SIG-M5 treated with dmso at 0.1 percent for 504 hours (cell line): ENCODE data around the gene BTG3.

Experiments
- DNase-seq: peaks from one replicate; lab custom pipeline; 2025; ENCODE audit not compliant: unreplicated experiment; lab: John Stamatoyannopoulos, UW

The BTG3 gene

DNA sequence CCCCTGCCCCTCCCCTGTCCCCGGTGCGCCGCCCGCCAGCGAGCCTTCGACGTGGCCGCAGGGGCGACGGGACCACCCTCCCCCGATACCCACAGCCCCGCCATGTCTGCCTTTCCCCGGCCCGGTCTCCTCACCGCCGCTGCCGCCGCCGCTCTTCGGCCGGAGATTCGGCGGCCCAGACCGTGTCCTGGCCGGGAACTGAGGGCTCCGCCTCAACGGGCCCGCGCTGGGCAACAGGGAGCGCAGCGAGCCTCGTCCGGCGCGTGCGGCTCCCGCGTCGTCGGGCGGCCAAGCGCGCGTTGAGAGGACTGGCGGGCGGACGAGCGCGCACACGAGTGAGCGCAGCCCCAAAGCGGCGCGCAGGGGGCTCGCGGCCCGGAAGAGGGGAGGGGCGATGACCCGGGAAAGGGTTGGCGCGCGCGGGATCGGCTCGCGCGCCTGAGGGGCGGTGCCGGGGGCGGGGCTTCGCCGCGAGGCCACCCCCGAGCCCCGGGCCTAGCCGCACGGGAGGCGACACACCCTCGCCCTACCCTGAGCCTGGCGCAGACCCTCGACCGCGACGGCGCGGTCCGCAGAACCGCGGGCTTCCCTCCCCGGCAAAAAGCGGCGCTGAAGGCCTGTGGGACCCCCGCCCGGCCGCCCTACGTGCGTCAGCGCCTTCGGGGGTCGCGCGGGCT is at the start of gene BTG3:
BTG3 (minus strand) TSS at position 337 of the 677 bp plus-strand sequence. CDS start 3,757 bp downstream, outside the sequence.
- peak; percentile 74 for DNase-seq

DNA sequence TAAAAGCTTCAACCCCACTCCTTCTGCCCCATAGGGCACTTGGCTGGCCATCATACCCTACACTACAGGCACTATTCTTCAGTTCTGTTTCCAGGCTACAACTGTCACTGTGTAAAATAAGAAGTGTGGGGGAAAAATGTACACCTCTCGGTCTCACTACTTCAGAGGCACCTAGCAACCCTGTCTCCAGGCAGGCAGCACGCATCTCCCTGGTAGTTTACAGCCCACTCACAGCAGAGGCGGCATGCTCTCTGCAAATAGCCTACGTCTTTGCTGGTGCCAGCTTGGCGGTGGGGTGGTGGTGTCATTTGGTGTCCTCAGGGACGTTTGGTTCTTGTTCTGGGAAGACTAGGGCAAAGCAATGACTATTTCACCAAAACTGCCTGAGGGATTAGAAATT is 48.2 kb upstream of the BTG3 start:
- DNase-seq = no peak

DNA sequence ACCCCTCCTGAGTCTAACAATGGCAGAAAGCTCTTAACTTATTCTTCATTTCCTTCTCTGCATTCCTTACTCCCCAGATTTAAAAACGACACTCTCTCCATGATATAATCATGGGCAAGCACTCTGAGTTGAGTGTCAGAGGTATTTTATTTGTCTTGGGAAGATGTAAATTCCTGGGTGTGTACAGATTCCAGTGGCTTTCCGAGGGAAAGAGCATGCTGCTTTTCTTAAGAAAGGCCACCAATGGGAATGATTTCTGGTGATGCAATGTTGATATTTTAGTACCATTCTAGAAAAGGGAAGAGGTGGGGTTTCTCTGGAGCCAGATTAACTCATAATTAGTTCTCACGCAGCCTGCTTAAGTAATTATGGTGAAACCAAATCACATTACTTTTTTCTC is 47.8 kb upstream of the BTG3 start:
- peak; percentile 71 for DNase-seq

DNA sequence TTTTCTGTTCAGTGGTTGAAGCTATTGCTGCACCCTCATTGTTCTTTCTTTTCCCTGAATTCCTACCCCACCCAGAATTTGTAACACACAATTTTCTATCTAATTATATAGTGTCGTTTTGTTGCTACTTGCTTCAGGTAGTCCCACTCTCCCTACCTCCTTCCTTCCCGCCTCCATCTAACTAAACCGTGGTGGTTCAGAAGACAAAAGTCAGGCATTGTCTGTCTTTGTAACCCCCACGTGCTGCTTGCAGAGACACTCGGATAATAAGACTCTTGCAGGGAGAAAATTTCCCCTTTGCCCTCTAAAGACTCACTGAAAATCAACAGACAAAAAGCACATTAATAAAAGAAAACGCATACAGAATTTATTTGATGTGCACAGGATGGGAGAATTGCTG is 46.2 kb upstream of the BTG3 start:
- DNase-seq = no peak

DNA sequence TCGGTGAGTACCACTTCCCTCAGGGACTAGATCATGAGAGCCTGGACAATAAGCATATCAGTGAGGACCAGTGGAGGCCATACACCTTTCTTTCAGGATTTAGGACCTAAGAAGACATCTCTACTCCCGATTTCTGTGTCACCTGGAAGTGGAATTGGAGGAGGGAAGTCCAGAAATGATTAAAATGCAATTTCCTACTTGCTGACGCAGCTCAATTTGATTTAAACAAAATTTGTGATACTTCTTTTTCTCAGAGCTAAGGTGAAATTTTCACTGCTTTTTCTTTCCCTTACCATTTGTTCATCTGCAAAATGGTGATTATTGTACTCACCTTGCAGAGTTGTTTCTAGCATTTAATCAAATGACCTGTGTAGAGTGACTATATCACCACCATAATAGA is 38.8 kb upstream of the BTG3 start:
- no peak for DNase-seq

- DNase-seq = no peak
Observed at GRCh38 chr21:17650292-17650691, 37.6 kb upstream of the BTG3 start.

- no peak for DNase-seq
Observed at GRCh38 chr21:17646790-17647189, 34.1 kb upstream of the BTG3 start.

- no peak for DNase-seq
Observed at GRCh38 chr21:17644186-17644585, 31.5 kb upstream of the BTG3 start.

- DNase-seq = no peak
Observed at GRCh38 chr21:17640821-17641220, 28.1 kb upstream of the BTG3 start.

GRCh38 chr21:17636711-17637110 is 24.0 kb upstream of the BTG3 start:
- no peak for DNase-seq

GRCh38 chr21:17631195-17631594 is 18.5 kb upstream of the BTG3 start:
- no peak for DNase-seq

DNA sequence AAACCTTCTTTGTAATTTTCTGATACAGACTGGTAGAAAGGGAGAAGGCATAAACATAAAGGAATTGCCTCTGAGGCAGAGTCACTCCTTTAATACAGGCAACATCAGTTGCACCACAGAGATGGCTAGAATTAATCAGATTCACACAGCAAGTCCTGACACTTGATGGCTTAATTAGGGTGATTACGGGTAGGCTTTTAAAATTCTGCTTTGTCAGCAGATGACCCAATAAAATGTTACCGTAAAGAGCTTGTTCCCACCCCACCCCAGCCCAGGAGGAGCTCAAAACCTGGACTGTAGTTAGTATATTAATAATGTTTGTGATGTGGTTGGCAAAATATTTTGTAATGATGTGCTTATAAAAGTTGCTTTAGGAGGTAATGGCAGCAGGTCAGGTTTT is 9.3 kb upstream of the BTG3 start:
- DNase-seq = no peak

GRCh38 chr21:17616831-17617230 is 4.1 kb upstream of the BTG3 start:
- DNase-seq = no peak

- DNase-seq = peak; percentile 48
Observed at GRCh38 chr21:17613242-17613676, 558 bp upstream of the BTG3 start.

DNA sequence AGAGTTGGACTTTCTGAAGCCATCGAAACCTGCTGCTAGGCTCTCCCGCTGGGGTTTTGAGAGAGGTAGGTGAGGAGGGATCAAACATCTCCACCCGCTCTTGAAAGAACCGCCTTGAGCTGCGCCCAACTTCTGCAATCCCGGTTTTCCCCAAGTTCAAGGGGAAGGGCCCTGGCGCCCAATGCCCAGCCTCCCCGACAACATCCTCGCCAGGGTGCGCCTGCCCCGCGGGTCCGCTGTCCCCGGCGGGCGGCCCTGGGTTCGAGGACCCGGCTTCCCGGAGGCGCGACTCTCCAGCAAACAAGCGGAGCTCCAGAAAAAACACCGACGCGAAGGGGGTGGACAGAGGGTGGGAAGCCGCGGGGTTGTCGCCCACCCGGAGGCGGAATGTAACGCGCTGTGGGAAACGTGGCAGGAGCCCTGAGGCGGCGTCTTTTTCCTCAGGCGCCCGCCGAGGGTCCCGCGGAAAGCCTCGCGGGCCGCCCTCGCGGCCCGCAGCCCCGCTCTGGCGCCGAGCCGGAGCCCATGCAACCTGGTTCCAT is 607 bp downstream of the BTG3 start:
- peak; percentile 20 for DNase-seq

DNA sequence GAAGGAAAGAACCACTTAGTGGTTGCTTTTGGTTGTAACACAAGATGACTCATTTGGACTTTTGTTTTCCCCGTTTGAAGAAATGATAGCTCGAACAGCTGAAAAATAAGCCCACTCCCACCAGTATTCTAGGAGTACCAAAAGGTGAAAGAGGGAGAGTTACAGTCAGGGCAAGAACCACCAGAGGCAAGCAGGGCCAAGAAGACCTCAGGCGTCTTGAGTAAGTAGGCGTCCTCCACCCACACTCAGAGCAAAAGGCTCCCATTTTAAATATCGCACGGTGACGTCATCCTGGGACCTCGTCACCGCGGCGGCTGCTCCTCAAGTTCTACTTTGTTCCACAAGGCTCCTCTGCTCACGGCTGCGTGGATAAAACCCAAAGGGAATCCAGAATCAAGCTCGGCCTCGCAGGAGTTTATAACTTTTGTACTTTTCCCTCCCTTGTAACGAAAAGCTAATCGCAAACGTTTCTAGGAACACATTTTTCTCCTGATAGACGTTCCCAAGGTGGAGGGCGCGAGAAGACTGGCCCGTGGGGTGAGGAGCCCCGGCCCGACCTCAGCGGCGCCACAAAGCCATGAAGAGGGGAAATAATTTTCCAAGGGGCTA is 1.2 kb downstream of the BTG3 start:
- DNase-seq = peak; percentile 85

- no peak for DNase-seq
Observed at GRCh38 chr21:17610911-17611310, 1.8 kb downstream of the BTG3 start.

- DNase-seq = no peak
Observed at GRCh38 chr21:17609681-17610080, 3.0 kb downstream of the BTG3 start.

GRCh38 chr21:17607684-17608083 is 5.0 kb downstream of the BTG3 start:
- no peak for DNase-seq

- DNase-seq = no peak
Observed at GRCh38 chr21:17602874-17603273, 9.8 kb downstream of the BTG3 start.

DNA sequence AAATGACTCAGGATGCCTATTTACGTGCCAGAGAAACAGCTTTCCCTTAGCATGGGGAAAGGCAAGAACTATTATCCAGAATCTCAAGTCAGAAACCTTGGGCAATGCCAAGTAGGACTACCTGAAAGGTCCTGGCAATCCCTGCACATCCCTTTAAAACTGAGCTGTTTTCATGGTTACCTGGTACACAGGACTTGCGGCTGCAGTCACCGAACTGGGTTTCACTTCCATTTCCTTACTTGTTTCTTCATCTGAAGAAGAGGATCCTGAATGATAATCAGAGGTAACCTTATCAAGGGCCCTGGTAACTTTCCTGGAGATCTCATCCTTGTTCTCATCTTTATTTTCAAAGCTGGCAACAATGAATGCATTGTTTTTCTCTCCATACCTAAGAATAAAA is 14.3 kb downstream of the BTG3 start:
- no peak for DNase-seq

DNA sequence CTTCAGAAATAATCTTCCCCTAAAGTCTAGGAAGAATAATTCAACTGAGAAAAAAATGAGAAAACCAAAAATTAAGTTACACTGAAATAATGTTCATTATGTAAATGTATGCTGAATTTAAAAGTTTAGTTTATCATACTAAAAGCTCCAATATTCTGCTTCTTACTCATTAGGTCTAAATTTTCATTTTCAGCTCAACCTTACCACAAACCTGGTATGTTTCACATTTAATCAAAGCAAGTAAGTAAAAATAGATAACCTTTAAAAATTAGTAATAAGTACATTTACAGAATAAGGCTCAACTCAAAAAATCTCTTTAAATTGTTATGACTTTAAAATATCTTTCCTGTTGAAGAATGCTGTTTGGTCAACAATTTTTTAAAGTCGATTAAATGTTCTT is 15.0 kb downstream of the BTG3 start:
- DNase-seq = no peak

GRCh38 chr21:17590430-17590829 is 22.3 kb downstream of the BTG3 start:
- peak; percentile 18 for DNase-seq
